Ureter (tissue), 1 donor: Measurements from ENCODE around the gene PAK5. TPM values are rescaled to one million over a fixed set of nuclear protein-coding genes. Genes with fewer than 3 reads are reported as not detected.

Source experiments
- DNase-seq: peaks from one replicate; pipeline ENCODE4 v3.0.0-alpha.2; 2020; ENCODE audit warnings: low spot score
- total RNA-seq: library from RNA; stranded (reverse); gene quantifications from one replicate; pipeline ENCODE4 v1.2.4, GENCODE V29; 2023
- donor health status: DM: yes; HTN: yes; CAD: no.

Gene PAK5
- total RNA-seq, 1 donor from 2014 or later, result 0.13 TPM

DNA sequence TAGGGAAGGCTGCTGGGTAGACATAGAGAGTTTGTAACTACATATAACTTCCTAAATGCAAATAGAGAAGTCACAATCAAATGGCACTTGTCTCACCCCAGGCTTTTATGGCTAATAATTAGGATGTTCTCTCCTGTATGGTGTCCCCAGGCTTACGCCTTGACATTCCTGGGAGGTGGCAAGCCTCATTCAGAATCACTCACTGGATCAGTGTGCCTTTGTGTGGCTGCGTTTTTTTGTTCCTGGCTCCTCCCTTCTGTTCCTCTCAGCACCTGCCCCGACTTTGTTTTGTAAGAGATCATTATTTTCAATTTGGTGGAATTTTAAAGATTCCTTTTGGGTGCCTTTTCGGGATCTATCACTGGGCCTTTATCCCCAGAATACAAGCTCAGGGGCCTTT is 318.8 kb downstream of the PAK5 start:
- DNase-seq, result no peak

DNA sequence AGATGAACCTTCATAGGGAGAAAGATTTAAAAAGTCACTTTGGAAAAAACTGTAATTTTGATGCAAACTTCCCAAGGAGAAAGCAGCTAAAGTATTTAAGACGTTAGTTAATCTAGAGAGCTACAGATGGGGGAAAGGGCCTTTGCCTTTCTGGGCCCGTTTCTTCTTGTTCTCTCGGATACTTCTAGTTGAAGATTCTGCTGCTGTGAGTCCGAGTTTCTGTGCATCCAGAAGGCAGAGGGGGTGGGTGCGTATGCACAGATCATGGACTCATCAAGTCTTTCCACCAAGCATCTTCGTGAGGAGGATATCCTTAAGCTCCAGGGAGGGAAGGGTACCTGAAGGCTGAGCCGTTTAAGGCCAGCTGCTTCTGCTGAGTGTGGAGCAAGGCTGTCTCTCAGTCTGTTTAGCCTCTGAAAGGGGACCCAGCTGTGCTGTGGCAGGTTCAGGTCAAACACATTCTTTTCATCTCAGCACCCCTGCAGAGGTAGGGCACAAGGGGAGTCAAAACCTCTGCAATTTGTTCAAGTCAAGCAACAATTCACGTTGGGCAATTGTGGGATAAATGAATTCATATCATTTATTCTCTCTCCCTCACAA is 320.2 kb downstream of the PAK5 start:
- DNase-seq, result no peak

- DNase-seq, result no peak
Observed at GRCh38 chr20:9517297-9518162, 321.3 kb downstream of the PAK5 start.

GRCh38 chr20:9516234-9516871 is 322.5 kb downstream of the PAK5 start:
- no peak for DNase-seq

- DNase-seq, result no peak
Observed at GRCh38 chr20:9515741-9516233, 323.1 kb downstream of the PAK5 start.

DNA sequence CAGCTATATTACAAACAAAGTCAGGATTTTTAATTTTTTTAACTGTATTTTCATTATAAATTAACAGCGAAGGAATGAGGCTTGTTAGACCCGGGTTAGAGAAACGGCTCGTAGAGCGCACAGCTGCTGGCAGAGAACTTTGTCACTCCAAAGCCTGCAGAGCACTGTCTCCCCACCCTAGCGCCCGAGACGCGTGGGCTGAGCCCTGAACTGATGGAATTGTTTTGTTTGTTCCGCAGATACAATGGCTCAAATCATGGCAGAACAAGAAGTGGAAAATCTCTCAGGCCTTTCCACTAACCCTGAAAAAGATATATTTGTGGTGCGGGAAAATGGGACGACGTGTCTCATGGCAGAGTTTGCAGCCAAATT is 323.7 kb downstream of the PAK5 start:
- no peak for DNase-seq

GRCh38 chr20:9514461-9515213 is 324.2 kb downstream of the PAK5 start, which contains the start of gene LAMP5:
LAMP5 (plus strand) TSS chr20:9514590; CDS start chr20:9514853, 263 bp downstream.
- no peak for DNase-seq

GRCh38 chr20:9514072-9514460 is 324.8 kb downstream of the PAK5 start:
- DNase-seq, result no peak

DNA sequence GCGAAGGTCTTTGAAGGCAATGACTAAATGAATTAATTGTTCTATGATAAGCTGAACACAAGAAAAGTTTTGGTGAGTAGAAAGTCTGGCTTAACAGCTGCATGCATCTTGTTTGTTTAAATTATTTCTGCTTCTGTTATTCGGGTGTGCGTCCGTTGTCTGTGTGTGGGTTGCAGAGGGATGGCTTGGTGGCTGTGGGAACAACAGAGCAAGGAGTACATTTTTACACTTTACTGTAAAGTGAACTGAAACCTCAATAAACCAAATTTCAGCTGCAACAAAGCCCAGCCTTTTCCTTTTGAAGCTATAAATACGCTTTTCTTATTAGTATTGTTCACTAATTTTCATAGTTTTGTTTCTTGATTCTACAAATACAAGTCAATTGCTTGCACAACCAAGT is 328.0 kb downstream of the PAK5 start:
- no peak for DNase-seq

DNA sequence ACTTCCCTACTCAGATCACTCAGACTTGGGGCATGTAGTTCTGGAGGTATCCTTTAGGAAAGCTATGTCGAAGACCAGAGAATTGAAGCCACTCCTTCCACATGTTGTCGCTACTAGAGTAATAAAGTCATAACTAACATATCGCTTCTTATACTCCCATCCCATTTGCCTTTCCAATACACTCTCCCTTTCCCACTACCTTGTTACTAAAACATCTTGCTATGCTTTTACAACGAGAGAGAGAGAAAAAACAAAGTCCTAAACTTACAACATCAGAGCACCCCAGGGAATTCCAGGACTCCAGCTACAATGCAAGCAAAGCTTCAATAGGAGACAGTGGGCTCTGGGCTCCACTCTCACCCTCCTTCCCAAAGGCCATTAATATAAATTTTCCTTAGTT is 329.6 kb downstream of the PAK5 start:
- DNase-seq, result no peak

GRCh38 chr20:9508696-9509178 is 330.1 kb downstream of the PAK5 start:
- DNase-seq, result no peak

- DNase-seq, result no peak
Observed at GRCh38 chr20:9508240-9508661, 330.6 kb downstream of the PAK5 start.

DNA sequence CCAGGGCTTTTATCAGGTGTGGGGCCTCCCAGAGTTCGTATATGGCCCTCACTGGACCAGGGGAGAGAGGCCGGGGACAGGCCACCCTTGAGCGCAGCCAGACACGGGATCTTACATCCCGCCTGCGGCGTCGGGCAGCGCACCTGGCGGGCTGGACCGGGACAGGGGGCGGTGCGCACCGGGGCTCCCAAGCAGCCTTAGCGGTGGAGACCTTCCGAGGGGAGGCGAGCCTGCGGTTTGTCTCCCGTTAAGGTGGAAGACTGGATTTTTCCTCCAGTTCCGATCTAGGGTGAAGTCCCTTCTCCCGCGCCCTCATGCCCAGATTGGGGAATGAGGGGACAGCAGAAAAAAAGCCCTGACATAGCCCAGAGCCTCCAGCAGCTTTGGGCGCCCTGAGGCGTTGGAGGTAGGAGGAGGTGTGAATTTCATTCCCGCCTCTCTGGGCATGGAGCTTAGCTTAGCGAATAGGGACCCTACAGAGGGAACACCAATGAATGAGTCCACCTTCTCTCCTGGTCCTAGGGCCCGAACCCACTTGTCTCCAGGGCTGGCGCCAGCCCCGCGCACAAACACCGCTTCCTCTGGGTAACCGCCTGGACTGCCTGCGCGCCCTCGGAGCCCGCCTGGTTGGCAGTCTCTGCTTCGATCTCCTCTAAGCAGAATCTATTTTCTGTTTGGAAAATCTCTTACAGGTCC is 331.2 kb downstream of the PAK5 start:
- no peak for DNase-seq

DNA sequence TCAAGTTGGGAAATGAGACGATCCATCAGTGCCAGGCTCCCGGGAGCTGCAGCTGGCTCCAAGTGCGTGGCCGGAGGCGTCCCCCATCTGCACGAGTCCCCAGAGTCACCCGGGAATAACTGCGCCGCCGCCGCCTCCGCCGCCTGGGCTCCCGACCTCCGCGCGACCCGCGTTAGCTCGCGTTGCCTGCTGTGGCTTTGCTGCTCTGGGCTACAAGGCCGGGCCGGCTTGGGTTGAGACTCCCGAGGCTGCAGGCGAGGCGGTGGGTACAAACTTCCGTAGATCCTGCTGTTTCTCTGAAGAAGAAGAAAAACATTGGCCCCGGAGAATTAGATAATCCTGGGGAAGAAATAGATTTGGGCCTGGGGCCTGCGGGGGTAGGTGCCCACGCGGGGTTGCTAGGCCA is 331.9 kb downstream of the PAK5 start:
- DNase-seq, result no peak

DNA sequence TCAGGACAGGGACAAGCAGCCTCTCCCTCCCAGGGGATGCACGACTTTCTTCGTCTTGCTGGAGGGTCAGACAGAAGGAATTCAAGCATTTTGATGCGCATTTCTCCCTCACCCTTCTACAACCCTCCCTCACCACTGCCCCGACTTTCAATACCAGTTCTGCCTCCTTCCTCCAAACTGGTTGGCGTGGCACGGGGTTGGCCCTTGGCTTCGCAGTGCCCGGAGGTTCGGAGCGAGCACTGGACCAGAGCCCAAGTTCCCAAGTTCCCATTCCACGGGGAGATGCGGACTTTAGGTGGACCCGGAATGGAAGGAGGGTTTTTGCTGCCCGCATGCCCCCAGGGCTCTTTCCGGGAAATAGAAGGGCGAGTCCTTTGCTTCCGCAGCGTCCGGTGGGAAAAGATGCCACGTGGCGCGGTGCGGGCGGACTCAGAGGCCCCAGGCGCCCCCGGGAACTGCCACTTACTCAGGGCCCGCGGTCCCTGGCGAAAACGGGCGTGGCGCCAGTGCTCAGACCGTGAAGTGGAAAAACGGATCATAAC is 332.5 kb downstream of the PAK5 start:
- no peak for DNase-seq

- no peak for DNase-seq
Observed at GRCh38 chr20:9503526-9504245, 335.2 kb downstream of the PAK5 start.

GRCh38 chr20:9501473-9501872 is 337.4 kb downstream of the PAK5 start:
- DNase-seq, result no peak

DNA sequence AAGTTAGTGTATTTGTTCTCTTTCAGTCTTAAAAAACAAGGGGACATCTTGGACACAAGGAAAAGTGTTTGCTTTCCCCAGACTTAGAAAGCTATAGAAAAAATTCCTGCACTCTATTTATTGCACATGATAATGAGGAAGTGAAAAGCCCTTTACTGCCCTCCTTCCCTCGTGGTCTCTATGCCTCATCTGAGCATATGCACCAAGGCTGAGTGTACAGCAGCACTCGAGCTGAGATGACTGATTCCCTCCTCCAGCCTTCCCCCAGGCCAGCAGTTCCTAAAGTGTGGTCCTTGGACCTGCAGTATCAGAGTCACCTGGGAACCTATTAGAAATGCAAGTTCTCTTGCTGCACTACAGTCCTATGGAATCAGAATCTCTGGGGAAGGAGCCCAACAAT is 338.8 kb downstream of the PAK5 start:
- DNase-seq, result no peak

DNA sequence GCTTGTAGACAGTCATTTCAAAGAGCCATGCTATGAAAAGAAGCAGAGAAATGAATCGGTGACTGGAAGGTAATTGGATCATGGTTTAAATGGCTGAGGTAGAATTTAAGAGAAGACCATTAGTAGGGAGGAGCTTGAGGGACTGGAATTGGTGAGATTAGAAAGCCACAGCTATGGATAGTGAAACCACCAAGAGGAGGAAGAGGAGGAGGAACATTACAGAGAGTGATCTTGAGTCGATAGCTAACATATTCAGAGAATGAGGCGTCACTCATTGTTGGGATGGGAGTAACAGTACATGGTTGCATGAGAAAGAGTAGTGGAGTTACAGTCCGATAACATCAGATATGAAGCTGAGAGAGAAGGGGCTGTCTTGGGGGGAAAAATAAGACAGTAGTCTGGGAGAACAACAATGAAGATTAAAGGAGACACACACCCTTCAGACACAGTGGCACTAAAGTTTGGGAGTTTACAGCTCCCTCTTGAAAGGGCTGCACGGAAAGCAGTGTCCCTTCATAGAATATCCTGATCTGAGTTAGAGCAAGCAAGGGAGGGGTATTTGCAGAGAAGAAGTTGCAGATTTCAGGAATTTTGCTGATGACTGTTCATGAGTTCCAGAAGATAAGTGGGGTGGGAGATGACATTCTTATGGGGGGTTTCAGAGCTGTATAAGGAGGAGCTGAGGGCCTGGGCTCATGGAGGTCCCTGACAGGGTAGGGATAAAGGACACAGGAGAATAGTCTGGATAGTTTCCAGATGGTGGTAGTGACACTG is 339.6 kb downstream of the PAK5 start:
- no peak for DNase-seq
